GOT3 (cell line): ENCODE results near the gene MUC6.

Source experiments
- DNase-seq: peaks from one replicate; lab custom pipeline; 2025; ENCODE audit warnings: mixed read lengths; lab: John Stamatoyannopoulos, UW

The MUC6 gene

DNA sequence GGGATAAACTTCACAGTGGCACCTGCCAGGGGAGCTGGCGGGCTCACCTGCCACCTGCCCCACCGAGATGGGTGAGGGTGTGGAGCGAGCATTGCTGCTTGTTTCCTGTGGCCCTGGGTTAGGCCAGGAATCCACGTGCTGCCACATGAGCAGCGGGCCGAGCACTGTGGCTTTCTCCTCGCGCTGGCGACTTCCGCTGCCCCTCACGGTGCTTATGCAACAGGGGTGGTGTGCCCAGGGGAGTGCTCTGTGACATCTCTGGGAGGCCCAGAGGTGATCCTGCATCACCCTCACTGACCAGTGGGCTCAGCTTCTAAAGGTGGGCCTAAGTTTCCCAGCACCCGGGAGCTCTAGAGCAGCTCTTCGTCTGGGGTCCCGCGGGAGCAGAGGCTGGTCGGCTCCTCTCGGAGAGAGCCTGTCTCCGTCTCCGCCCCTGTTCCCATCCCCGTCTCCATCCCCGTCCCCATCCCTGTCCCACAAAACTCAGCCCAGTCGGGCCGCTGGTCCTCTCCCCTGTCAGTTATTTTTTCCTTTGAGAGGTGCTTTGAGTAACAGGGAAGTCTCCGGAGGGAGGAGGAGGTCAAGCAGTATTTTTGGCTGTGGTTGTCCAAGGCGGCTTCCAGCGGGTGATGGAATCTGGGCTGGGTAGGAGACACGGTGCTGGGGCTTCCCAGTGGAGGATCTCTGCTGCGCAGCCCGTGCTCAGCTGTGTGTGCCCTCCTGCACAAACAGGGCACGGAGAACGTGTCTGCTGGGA lies 68.3 kb downstream of the MUC6 start:
- no peak for DNase-seq

DNA sequence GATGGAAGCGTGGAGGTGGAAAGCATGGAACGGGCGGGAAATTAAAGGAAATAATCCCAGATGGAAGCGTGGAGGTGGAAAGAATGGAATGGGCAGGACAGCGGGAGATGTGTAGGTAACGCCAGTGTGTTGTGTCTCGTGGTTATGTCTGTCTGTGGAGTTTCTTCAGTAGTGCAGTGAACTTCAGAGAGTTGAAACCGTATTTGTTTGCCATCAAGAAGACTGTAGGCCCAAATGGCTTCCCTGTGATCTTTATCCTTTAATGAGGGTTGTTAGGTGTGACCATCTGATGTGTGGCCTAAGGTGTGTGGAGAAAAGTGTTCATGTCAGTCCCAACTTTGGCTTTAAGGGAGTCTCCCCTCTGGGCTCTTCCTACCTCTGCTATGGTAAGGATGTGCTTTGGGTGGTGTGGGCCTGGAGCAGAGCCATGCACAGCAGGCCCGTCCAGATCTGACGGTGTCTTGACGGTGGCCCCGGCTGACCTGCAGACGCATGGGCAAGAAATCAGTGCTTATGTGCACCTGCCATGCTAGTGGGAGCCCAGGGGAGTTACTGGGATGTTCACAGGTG lies 71.2 kb downstream of the MUC6 start:
- no peak for DNase-seq

DNA sequence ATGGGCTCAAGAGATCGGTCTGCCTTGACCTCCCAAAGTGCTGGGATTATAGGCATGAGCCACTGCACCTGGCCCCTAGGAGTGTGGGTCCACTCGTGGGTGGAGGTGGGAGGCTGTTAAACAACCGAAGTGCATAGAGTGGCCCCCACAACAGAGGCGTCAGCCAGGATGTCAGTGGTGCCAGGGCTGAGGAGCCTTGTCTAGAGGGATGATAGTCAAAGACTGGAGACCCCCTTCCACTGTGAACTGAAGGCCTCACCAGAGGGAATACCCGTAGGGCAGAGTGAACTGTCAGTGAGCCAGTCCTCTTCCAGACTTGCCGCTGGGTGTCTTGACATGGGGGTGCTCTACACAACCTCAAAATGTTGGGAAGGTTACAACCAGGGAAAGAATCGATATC lies 72.7 kb downstream of the MUC6 start:
- DNase-seq = no peak
